Right lobe of liver (tissue), 4 donors: ENCODE measurements around the gene ANKS1B.
"Not testable (repeated sequence)": the region's sequence is repeated elsewhere in the genome, so short reads cannot be mapped to it uniquely, and the experiment has no call there.

Experiments used
- CTCF ChIP-seq, 4 donors: fragments of 200-600 bp in 3 of 4; fragments of 450-650 bp in 1 of 4; IDR thresholded peaks; one replicate each; pipeline versions ENCODE4 v1.5.1 to v1.8.0; 2016 to 2022; ENCODE audit warnings: antibody characterized with exemption in 4 of 4, mild to moderate bottlenecking in 2 of 4
- POLR2A ChIP-seq: fragments of 450-650 bp; IDR thresholded peaks from one replicate; pipeline ENCODE4 v1.6.1; 2017; ENCODE audit warnings: antibody characterized with exemption, mild to moderate bottlenecking
- donor health status: DM: no; HTN: no; CAD: no.
- donor health status: DM: no; HTN: no; CAD: no.
- donor health status: DM: no; HTN: yes; CAD: no.

GRCh38 chr12:99715841-99716510 lies 268.8 kb downstream of the ANKS1B start:
- not testable (repeated sequence) for TF ChIP-seq CTCF (IDR thresholded peaks at IDR 0.05); POLR2A
